NCI-H2227 (cell line): Measurements from ENCODE around the gene KRTAP10-4.
"Not testable (repeated sequence)": the region's sequence is repeated elsewhere in the genome, so short reads cannot be mapped to it uniquely, and the experiment has no call there.

Experiments used
- DNase-seq: peaks from one replicate; lab custom pipeline; 2025; ENCODE audit not compliant: unreplicated experiment; lab: John Stamatoyannopoulos, UW

Gene KRTAP10-4

GRCh38 chr21:44534688-44535087 lies 38.8 kb upstream of the KRTAP10-4 start:
- DNase-seq = no peak

GRCh38 chr21:44535963-44536362 lies 37.6 kb upstream of the KRTAP10-4 start:
- DNase-seq = no peak

DNA sequence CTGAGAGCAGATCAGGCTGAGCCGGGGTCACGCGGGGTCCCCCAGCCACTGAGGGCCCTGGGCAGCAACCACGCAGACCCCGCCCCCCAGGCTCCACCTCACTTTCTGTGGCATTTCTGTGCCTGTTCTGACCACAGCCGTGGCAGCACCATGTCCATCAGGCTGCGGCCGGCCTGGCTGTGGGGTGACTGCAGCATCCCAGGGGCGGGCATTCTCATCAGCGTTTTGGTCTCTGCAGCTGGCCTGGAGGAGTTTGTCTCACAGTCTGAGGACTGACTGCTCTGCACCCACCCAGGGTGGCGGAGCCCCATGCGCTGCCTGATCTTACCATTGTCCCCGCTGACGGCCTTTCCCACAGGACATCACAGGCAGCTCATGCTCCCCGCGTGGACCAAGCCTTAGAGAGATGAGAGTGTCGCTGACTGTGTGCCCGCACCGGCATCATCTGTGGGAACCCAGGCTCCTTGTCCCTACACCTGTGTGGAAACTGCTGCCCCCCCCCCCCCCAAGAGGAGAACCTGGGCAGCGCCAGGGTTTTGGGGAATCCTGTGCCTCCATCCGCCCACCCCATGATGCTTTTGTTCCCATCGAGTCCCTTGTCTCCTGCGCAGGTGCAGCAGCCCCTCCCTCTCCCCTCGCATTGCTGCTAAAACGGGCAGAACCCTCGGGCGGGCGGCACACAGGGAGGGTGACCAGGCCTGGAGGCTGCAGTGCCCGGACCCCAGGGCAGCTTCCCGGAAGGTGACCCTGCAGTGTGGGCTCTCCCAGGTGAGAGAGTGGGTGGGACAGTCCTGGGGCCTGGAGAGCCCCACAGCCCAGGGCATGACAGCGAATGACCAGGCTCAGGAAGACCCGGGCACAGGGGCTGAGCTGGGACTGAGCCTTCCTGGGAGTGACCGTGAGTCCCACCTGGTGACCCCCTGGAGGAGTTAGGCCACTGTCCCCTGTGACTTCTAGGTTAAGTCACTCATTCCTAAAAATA lies 35.3 kb upstream of the KRTAP10-4 start:
- no peak for DNase-seq

- DNase-seq = no peak
Measured at GRCh38 chr21:44539046-44539445, 34.5 kb upstream of the KRTAP10-4 start.

- no peak for DNase-seq
Measured at GRCh38 chr21:44539991-44540666, 33.4 kb upstream of the KRTAP10-4 start, which contains the start of gene KRTAP10-1. TSS of gene KRTAP10-1 (minus strand) at chr21:44540195. CDS start at chr21:44540150, 45 bp downstream.

DNA sequence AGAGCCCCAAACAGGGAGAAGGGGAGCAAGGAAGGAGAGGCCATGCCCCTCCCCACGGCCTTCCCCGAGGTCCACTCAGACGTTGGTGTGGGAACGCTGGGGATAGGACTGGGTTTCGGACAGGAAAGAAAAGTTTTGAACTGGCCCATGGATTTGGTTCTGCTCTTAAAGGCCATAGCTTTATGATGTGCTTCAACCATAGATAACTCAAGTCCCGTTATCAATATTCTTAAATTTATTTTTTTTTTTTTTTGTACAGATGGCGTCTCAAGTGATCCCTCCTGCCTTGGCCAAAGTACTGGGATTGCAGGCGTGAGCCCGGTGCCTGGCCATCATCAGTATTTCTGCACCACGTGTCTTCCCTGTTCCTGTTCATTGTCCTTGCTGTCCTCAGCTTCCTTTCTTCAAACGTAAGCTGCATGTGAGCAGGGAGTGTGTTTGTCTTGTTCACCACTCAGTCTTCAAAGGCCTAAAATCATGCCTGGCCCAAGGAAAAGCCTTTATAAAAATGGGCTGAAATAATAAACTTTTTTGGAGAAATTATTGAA lies 32.7 kb upstream of the KRTAP10-4 start:
- DNase-seq = no peak

- DNase-seq = no peak
Measured at GRCh38 chr21:44542716-44543115, 30.8 kb upstream of the KRTAP10-4 start.

DNA sequence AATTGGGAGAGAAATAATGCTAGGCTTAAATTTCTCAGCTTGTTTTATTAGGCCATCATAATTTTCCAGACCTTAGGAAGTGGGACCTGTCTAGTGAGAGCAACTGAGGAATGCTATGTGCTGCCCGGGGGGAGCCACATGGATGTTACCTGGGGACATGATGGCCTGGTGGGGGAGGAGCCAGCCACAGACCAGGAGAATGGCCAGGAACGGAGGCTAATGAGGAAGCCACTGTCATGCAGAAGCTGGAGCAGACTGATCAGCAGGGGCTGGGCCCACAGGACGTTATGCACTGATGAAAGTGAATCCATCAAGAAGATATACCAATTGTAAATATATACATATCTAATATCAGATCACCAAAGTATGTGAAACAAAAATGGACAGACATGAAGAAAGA lies 29.0 kb upstream of the KRTAP10-4 start:
- no peak for DNase-seq

DNA sequence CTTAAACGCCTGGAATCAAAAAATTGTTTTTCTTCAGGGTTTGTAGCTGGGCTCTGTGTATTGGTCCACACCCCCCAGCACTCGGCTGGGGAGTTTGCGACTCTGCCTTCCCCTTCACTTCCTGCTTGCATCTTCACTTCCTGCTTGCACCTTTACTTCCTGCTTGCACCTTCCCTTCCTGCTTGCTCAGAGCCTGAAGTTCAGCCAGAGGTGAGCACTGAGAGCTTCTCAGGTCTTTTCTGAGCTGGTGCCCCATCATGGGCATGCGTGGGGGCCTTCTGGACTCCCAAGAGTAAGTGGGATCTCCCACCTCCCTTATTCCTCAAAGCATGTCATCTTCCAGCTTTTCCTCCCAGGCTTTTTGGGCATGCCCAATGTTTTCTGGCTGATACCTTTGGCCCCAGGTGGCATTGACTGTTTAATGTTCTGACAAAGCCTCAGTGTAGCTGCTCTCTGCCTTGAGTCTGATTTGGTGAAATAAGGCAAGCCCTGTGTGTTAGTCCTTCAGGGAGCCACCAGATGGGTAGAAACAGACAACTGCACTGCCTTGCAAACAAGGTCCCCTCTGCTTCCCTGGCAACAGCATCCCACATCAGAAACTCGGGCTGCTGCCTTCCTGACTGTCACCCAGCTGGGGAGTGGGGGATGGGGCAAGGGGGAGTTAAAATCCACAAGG lies 25.7 kb upstream of the KRTAP10-4 start:
- DNase-seq = no peak

GRCh38 chr21:44548381-44548780 lies 25.1 kb upstream of the KRTAP10-4 start:
- no peak for DNase-seq

DNA sequence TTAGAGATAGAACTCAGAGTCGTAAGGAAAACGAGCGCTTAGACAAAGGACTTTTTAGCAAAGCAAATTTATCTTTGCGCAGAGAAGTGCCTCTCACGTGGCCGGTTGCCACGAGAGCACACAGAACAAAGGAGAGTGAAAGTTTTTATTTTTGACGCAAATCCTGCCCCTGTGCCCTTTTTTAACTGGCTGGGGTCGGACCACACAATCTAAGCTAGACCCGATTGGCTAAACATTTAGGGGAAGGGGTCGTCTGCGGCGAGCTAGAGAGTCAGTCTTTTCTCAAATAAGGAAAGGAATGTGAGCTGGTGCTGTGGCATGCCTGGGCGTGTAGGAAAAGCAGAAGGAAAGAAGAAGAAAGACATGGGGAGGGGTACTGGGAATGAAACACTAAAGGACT lies 24.6 kb upstream of the KRTAP10-4 start:
- no peak for DNase-seq

- no peak for DNase-seq
Measured at GRCh38 chr21:44549525-44550211, 23.9 kb upstream of the KRTAP10-4 start.

GRCh38 chr21:44550285-44550684 lies 23.2 kb upstream of the KRTAP10-4 start:
- not testable (repeated sequence) for DNase-seq

GRCh38 chr21:44550807-44551206 lies 22.7 kb upstream of the KRTAP10-4 start:
- no peak for DNase-seq

- peak; percentile 77 for DNase-seq
Measured at GRCh38 chr21:44551340-44551961, 22.1 kb upstream of the KRTAP10-4 start, which contains the start of gene KRTAP10-2. TSS of gene KRTAP10-2 (minus strand) at chr21:44551505. CDS start at chr21:44551458, 47 bp downstream.

DNA sequence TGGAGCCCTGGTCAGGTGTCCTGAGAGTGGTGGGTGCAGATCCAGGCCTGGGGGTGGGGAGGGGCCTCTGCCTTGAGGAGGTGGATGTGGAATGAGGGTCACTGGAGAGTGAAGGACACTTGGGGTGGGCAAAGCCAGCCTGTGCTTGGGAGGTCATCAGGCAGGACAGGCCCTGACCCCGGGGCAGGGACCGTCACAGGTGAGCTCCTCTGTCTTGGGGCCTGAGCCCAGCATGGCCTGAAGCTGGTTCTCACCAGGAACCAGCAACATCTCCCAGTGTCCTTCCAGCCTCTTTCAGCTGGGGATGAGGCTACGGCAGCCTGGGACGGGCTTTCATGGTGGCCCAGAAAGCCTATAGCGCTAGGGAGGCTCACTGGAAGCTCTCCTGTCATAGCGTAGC lies 21.4 kb upstream of the KRTAP10-4 start:
- no peak for DNase-seq

- no peak for DNase-seq
Measured at GRCh38 chr21:44552681-44553080, 20.8 kb upstream of the KRTAP10-4 start.

- no peak for DNase-seq
Measured at GRCh38 chr21:44555200-44555875, 18.2 kb upstream of the KRTAP10-4 start.

- no peak for DNase-seq
Measured at GRCh38 chr21:44556879-44557278, 16.6 kb upstream of the KRTAP10-4 start.
